Activated T-helper 17 cell treated with anti-CD3 and anti-CD28 coated beads, Interleukin-2, amount 50 U/mL, for 72 hours (primary cell): ENCODE measurements around the gene RECQL5. TPM values are rescaled to one million over a fixed set of nuclear protein-coding genes. Genes with fewer than 3 reads are reported as not detected.

Experiments used
- ATAC-seq: fragments of 150-1000 bp; cut with Tn5 transposase; replicated peaks from 2 replicates; pipeline ENCODE4 v1.10.0; 2021; ENCODE audit warnings: mild to moderate bottlenecking, moderate library complexity
- H3K27ac Mint-ChIP-seq: one replicate; pipeline ENCODE4 v1.8.0; 2022; ENCODE audit warnings: mixed read lengths
- H3K27me3 Mint-ChIP-seq: one replicate; pipeline ENCODE4 v1.8.0; 2022; ENCODE audit warnings: mixed read lengths
- H3K36me3 Mint-ChIP-seq: one replicate; pipeline ENCODE4 v1.8.0; 2022; ENCODE audit warnings: low read depth, mild to moderate bottlenecking, mixed read lengths
- H3K4me1 Mint-ChIP-seq: one replicate; pipeline ENCODE4 v1.8.0; 2022; ENCODE audit warnings: mixed read lengths
- H3K4me3 Mint-ChIP-seq: one replicate; pipeline ENCODE4 v1.8.0; 2022; ENCODE audit warnings: mild to moderate bottlenecking, mixed read lengths
- H3K9me3 Mint-ChIP-seq: one replicate; pipeline ENCODE4 v1.8.0; 2022; ENCODE audit warnings: mixed read lengths
- total RNA-seq, 2 donors: library from RNA; stranded (reverse); gene quantifications; one replicate each; pipeline ENCODE4 v1.2.3, GENCODE V29; 2022

Gene RECQL5
- total RNA-seq, 2 donors from 2014 or later = 29.7 to 35.6 TPM

- Mint-ChIP-seq H3K27me3 (no peaks in the 10 kb centered on the region), H3K4me3 (no peak overlapping the region), H3K36me3 (no peaks in the 10 kb centered on the region), H3K27ac (no peak overlapping the region), H3K9me3 (no peaks in the 10 kb centered on the region), H3K4me1 (no peaks in the 10 kb centered on the region)
- no peak for ATAC-seq
Measured at GRCh38 chr17:75614006-75614405, 52.9 kb downstream of the RECQL5 start.

GRCh38 chr17:75612906-75613626 is 53.9 kb downstream of the RECQL5 start:
- Mint-ChIP-seq H3K36me3 (no peaks in the 10 kb centered on the region), H3K9me3 (no peaks in the 10 kb centered on the region), H3K27me3 (no peaks in the 10 kb centered on the region), H3K27ac (no peak overlapping the region), H3K4me1 (no peaks in the 10 kb centered on the region), H3K4me3 (no peak overlapping the region)
- ATAC-seq = no peak

- H3K4me3 Mint-ChIP-seq = no peak overlapping the region
- no peaks in the 10 kb centered on the region for H3K36me3 Mint-ChIP-seq
- no peak for ATAC-seq
- H3K9me3 Mint-ChIP-seq = no peaks in the 10 kb centered on the region
- no peaks in the 10 kb centered on the region for H3K27me3 Mint-ChIP-seq
- no peaks in the 10 kb centered on the region for H3K4me1 Mint-ChIP-seq
- no peak overlapping the region for H3K27ac Mint-ChIP-seq
Measured at GRCh38 chr17:75611851-75612429, 55.0 kb downstream of the RECQL5 start.

- Mint-ChIP-seq H3K27me3 (no peaks in the 10 kb centered on the region), H3K4me3 (no peak overlapping the region), H3K27ac (no peak overlapping the region), H3K4me1 (no peaks in the 10 kb centered on the region), H3K9me3 (no peaks in the 10 kb centered on the region), H3K36me3 (no peaks in the 10 kb centered on the region)
- no peak for ATAC-seq
Measured at GRCh38 chr17:75610103-75610984, 56.6 kb downstream of the RECQL5 start.

GRCh38 chr17:75607086-75607485 is 59.9 kb downstream of the RECQL5 start:
- no peak for ATAC-seq
- no peaks in the 10 kb centered on the region for H3K9me3 Mint-ChIP-seq
- no peak overlapping the region for H3K27ac Mint-ChIP-seq
- no peaks in the 10 kb centered on the region for H3K4me1 Mint-ChIP-seq
- no peak overlapping the region for H3K4me3 Mint-ChIP-seq
- H3K36me3 Mint-ChIP-seq = no peaks in the 10 kb centered on the region
- no peaks in the 10 kb centered on the region for H3K27me3 Mint-ChIP-seq

- H3K36me3 Mint-ChIP-seq = no peaks in the 10 kb centered on the region
- no peak overlapping the region for H3K4me3 Mint-ChIP-seq
- H3K9me3 Mint-ChIP-seq = no peaks in the 10 kb centered on the region
- ATAC-seq = no peak
- no peaks in the 10 kb centered on the region for H3K4me1 Mint-ChIP-seq
- no peaks in the 10 kb centered on the region for H3K27me3 Mint-ChIP-seq
- H3K27ac Mint-ChIP-seq = no peak overlapping the region
Measured at GRCh38 chr17:75605790-75606189, 61.2 kb downstream of the RECQL5 start.

GRCh38 chr17:75604034-75604695 is 62.8 kb downstream of the RECQL5 start:
- ATAC-seq = no peak
- no peaks in the 10 kb centered on the region for H3K27me3 Mint-ChIP-seq
- no peak overlapping the region for H3K27ac Mint-ChIP-seq
- no peaks in the 10 kb centered on the region for H3K4me1 Mint-ChIP-seq
- H3K9me3 Mint-ChIP-seq = no peaks in the 10 kb centered on the region
- no peaks in the 10 kb centered on the region for H3K36me3 Mint-ChIP-seq
- no peak overlapping the region for H3K4me3 Mint-ChIP-seq

- Mint-ChIP-seq H3K4me3 (no peak overlapping the region), H3K27me3 (no peaks in the 10 kb centered on the region), H3K9me3 (no peaks in the 10 kb centered on the region), H3K36me3 (no peaks in the 10 kb centered on the region), H3K4me1 (no peaks in the 10 kb centered on the region), H3K27ac (peak overlapping the region; percentile 45)
- no peak for ATAC-seq
Measured at GRCh38 chr17:75603123-75603522, 63.8 kb downstream of the RECQL5 start.

GRCh38 chr17:75602644-75603043 is 64.3 kb downstream of the RECQL5 start:
- Mint-ChIP-seq H3K27me3 (no peaks in the 10 kb centered on the region), H3K36me3 (no peaks in the 10 kb centered on the region)

GRCh38 chr17:75601057-75601987 is 65.6 kb downstream of the RECQL5 start:
- Mint-ChIP-seq H3K4me1 (no peaks in the 10 kb centered on the region), H3K9me3 (no peaks in the 10 kb centered on the region), H3K27me3 (no peaks in the 10 kb centered on the region), H3K27ac (no peak overlapping the region), H3K4me3 (no peak overlapping the region), H3K36me3 (no peaks in the 10 kb centered on the region)
- ATAC-seq = peak; percentile 83

More at GRCh38 chr17:75602644-75603043, 64.3 kb downstream of the RECQL5 start:
- Mint-ChIP-seq H3K27ac (no peak overlapping the region), H3K4me1 (no peaks in the 10 kb centered on the region), H3K9me3 (no peaks in the 10 kb centered on the region), H3K4me3 (no peak overlapping the region)
- ATAC-seq = no peak

GRCh38 chr17:75596320-75597087 is 70.5 kb downstream of the RECQL5 start:
- no peak overlapping the region for H3K4me3 Mint-ChIP-seq
- no peaks in the 10 kb centered on the region for H3K9me3 Mint-ChIP-seq
- no peaks in the 10 kb centered on the region for H3K27me3 Mint-ChIP-seq
- H3K4me1 Mint-ChIP-seq = no peaks in the 10 kb centered on the region
- no peak overlapping the region for H3K27ac Mint-ChIP-seq
- no peaks in the 10 kb centered on the region for H3K36me3 Mint-ChIP-seq
- ATAC-seq = no peak

GRCh38 chr17:75595920-75596313 is 71.0 kb downstream of the RECQL5 start:
- Mint-ChIP-seq H3K36me3 (no peaks in the 10 kb centered on the region), H3K4me1 (no peaks in the 10 kb centered on the region), H3K9me3 (no peaks in the 10 kb centered on the region), H3K27ac (no peak overlapping the region), H3K27me3 (no peaks in the 10 kb centered on the region), H3K4me3 (no peak overlapping the region)
- no peak for ATAC-seq

- no peak overlapping the region for H3K27ac Mint-ChIP-seq
- H3K4me3 Mint-ChIP-seq = no peak overlapping the region
- no peak for ATAC-seq
- H3K4me1 Mint-ChIP-seq = no peaks in the 10 kb centered on the region
- H3K27me3 Mint-ChIP-seq = no peaks in the 10 kb centered on the region
- no peaks in the 10 kb centered on the region for H3K9me3 Mint-ChIP-seq
- H3K36me3 Mint-ChIP-seq = no peaks in the 10 kb centered on the region
Measured at GRCh38 chr17:75595284-75595919, 71.6 kb downstream of the RECQL5 start.
